NCI-H1092 (cell line): Measurements from ENCODE around the gene BCAS4.
"Not testable (repeated sequence)": the region's sequence is repeated elsewhere in the genome, so short reads cannot be mapped to it uniquely, and the experiment has no call there.

Experiments used
- DNase-seq: peaks from one replicate; lab custom pipeline; 2025; lab: John Stamatoyannopoulos, UW

BCAS4 gene

DNA sequence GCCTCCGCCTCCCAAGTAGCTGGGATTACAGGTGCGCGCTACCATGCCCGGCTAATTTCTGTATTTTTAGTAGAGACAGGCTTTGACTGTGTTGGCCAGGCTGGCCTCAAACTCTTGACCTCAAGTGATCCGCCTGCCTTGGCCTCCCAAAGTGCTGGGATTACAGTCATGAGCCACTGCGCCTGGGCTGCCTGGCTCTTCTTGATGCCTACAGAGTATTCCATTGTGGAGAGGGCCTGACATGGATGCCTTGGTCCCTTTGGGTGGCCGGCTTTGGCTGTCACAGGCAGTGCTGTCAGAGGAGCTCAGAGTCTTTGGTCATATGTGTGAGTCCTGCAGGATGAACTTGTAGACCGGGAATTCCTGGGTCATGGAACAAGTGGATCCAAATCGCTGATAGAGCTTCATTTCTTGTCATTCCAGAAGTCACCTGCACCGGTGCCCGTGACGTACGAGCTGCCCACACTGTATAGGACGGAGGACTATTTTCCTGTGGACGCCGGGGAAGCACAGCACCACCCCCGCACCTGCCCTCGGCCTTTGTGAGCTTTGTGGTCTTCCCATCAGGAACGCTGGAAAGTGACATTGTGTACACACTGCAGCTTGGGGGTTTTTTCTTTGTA, 81.3 kb downstream of the BCAS4 start:
- no peak for DNase-seq

DNA sequence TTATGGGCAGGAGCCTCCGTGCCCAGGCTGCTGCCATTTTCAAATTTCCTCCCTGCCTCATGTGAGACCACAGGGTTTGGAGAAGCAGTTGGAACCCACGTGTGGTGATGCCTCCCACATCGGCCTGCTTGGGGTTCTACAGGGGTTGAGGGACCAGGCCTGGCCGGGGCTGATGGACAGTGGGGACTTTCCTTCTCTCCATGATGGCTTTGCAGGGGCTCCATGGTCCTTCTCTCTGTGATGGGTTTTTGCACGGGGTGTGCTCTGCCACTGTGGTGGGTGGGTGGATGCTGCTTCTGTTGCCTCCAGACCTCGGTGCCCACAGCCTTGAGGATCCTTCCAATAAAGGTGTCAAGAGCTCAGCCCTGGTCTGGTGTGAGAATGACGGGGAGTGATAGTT, 82.0 kb downstream of the BCAS4 start:
- DNase-seq: no peak

DNA sequence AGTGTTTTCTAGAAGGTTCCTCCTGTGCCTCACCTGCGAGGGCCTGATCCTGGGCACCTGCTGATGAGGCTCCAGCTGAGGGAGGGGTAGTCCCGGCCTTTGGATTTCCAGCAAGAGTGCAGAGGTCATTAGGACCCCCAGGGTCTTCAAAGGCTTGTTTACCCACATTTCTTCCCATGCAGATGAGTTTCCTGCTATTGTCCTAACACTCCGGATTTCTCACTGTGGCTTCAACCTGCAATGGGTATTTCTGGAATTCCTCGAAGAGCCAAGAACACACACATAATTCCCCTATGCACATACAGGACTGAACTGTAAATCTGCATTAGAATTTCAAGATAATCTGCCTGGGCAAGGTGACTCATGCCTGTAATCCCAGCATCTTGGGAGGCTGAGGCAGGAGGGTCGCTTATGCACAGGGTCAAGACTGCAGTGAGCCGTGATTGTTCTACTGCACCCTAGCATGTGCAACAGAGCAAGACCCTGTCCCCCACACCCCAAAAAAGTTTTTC, 82.4 kb downstream of the BCAS4 start:
- no peak for DNase-seq

DNA sequence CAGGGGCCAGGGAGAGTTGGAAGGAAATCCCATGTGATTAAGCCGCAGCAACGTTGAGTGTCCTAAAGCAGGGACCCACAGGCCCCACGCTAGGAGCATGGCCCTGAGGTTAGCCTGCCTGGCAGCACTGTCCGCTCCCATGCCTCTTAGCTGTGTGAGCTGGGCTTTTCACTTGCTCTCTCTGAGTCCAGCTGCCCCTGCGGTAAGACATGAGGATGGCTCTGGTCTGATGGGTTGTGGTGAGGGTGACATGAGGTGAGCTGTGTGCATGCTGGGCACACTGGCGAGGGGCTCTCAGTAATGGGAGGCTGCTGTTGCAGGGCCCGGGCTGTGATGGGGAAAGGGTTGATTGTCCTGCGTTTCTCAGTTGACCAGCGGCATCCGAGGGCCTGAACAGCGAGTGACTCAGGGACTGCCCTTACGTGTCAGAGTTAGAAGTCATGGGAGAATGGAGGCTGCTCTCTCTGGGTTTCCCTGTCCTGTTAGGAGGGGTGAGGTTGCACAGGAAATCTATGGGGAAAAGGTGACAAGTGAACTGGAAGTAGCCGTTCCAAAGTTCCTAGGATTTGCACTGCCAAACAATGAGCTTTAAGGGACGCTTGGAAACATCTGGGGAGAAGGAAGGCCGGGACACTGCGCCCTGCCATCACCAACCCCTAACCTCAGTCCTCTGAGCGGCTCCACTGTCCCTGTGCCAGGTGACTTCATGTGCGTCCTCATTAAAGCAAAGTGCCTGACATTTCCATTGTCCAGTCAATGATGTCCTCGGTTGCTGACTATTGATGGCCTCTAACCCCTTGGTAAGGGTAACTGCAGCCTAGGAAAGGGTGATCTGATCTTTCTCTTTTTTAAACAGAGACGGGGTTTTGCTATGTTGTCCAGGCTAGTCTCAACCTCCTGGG, 85.0 kb downstream of the BCAS4 start:
- DNase-seq: no peak

DNA sequence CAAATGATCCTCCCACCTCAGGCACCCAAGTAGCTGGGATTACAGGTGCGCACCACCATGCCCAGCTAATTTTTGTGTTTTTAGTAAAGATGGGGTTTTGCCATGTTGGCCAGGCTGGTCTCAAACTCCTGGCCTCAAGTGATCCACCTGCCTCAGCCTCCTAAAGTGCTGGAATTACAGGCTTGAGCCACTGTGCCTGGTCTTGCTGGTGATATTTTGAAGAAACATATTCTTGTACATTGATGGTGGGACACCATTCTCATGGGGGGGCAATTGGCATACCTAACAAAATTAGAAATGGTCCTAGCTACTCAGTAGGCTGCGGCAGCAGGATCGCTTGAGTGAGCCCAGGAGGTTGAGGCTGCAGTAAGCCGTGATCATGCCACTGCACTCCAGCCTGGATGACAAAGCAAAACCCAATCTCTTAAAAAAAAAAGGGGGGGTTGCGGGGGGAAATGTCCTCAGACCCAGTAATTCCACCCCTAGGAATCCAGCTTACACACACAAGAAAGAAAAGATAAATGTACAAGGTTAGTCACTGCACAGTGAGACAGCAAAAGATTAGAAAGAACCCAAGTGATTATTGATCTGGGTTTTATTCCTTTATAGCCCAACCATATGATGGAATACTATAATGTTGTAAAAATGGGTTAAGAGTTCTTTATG, 87.0 kb downstream of the BCAS4 start:
- not testable (repeated sequence) for DNase-seq

DNA sequence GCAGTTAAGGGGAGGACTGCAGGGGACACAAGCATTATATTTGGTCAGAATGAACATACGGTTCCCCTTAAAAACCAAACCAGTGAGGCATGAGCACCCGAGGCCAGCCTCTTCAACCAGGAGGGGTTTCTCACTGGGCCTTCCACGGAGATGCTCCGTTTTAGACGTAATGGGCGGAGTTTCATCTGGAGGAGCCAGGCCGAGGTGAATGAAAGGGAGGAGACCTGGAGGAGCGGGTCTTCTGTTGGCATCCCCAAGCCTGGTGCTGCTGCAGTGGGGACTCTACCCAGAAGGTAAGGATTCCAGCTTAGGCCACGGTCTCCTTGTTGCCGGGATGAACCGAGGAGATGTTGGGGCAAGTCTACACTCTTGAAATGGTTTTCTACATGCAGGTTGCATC, 89.0 kb downstream of the BCAS4 start:
- no peak for DNase-seq

DNA sequence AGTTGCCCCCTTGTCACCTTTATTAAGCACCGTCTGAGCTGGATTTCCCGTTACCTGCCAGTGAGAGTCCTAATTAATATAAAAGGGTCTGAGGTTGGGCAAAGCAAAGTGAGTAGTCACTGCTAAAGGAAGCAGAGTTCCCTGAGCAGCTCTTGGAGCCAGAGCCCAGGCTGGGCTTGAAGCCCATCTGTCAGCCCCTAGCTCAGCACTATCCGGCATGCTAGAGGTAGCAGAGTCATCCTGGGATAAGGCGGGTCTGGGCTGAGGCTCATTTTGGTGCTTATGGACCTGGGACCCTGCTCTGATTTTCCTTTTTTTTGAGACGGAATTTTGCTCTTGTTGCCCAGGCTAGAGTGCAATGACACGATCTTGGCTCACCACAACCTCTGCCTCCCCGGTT, 90.2 kb downstream of the BCAS4 start:
- no peak for DNase-seq

DNA sequence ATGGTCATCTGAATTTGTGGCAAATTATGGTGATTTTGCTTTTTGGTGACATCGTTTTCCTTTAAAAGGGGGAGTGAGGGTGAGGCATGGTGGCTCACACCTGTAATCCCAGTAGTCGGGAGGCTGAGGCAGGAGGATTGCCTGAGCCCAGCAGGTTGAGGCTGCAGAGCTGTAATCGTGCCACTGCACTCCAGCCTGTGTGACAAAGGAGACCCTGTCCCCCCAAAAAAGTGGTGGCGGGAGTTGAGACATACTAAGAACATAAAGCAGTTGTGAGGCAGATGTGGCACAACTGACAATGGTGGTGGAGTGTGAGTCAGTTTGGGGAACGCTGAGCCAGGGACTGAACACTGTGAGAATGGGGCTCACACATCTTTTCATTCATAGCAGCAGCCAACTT, 90.9 kb downstream of the BCAS4 start:
- no peak for DNase-seq

DNA sequence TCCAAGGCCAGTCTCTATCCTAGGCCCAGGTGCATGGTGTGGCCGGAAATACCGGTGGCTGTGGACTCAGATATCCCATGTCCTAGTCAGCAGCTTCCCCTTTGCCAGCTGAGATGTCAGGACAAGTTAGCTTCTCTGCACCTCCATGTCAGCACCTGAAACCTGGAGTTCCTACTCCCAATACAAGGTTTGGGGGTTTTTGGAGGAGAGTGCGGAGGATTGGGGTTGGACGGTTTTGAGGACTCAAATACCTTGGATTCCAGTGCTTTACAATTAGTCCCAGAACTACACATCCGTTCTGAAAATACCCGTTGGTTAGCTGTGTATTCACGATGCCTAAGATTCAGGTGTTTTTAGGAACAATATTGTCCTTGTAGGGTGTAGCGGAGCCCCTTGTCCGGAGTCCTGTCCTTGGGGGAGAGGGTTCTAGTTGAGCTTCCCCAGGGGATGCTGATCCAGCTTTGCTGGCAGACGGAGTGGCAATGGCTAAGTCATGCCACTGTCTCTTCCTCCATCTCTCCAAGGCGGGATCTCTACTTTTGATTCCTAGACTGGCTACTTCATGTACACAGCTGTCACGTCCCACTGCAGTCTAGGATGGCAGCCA, 91.4 kb downstream of the BCAS4 start:
- DNase-seq: no peak

DNA sequence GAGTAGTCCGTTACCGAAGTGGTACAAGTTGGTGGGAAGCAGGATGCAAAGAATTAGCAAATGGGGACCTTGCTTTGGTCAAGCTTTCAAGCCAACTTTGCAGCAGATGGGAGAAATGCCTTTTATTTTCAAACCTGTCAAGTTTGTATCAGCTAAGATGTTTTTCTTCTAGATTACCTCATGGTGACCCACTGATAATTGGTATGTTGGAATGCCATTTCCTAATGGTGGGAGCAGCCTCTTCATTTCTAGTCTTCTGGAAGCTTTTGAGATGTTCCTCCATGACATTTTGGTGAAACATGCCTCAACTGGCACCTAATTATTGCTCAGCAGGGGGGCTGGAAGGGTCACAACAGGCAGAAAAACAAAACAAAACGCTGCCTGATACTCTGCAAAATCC, 92.7 kb downstream of the BCAS4 start:
- no peak for DNase-seq

DNA sequence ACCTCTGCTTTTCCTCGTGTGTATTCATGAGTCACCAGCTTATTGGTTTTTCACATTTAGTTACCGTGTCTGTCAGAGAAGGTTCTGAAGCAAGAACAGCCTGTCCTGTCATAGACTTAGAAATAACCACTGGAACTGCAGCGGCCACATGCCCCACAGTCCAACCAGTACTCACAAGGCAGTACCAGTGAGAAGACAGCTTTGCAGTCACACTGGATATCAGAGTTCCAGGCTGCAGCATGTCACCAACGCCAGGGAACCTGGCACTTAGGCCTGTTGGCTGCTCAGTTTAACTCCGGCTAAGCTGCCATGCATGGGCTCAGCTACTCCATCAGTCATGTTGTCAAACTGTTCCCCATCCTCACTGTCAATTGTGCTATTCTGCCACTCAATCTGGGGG, 96.3 kb downstream of the BCAS4 start:
- no peak for DNase-seq

DNA sequence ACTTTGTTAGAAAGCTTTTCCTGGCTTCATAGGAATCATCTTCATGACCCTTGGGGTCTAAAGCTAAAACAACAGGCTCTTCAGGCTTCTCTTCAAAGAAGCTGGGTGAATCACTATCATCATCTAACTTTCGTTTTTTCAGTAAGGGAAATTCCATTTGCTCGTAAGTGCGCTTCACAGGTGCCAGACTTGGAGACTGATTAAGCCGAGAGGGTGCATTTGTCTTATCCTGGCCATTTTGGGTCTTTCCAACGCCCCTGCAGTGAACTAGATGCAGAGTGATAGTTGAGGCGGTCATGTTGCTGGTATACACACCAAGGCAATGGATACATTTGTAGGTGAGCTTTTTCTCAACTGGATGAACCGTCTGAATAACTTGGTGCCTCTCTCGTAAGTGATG, 97.5 kb downstream of the BCAS4 start:
- no peak for DNase-seq

DNA sequence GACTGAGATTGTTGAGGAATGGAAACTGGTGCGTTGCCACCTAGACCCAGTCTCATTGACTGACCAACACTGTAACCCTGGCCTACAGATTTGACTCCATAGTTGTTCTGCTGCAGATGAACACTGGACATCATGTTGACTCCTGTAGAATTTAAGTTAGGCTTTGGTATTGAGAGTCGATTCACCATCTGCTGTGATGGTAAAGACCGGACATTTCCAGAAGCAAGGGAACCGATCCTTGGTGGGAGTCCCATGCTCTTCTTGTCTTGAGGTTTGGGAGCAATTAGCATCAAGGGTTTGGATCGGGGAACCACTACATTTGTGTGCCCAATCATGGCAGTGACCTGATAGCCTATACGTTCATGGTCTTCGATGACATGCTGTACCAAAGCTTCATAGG, 98.8 kb downstream of the BCAS4 start:
- no peak for DNase-seq

DNA sequence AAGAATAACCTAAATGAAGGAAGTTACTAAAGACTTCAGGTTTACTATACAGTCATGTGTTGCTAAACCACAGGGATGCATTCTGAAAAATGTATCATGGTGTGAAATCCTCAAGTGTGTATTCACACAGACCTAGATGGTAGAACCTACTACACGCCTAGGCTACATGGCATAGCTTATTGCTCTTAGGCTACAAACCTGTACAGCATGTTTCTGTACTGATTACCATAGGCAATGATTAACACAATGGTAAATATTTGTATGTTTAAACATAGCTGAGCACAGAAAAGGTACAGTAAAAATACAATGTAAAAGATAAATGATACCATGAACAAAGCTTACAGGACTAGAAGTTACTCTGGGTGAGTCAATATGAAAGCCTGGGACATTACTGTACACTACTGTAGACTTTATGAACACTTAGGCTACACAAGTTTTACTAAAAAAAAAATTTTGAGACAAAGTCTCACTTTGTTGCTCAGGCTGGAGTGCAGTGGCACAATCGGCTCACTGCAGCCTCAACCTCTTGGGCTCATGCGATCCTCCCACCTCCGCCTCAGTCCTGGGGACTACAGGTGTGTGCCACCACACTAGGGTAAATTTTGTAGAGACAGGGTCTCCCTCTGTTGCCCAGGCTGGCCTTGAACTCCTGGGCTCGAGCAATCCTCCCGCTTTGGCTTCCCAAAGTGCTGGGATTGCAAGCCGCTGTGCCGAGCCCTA, 100.4 kb downstream of the BCAS4 start:
- DNase-seq: no peak

DNA sequence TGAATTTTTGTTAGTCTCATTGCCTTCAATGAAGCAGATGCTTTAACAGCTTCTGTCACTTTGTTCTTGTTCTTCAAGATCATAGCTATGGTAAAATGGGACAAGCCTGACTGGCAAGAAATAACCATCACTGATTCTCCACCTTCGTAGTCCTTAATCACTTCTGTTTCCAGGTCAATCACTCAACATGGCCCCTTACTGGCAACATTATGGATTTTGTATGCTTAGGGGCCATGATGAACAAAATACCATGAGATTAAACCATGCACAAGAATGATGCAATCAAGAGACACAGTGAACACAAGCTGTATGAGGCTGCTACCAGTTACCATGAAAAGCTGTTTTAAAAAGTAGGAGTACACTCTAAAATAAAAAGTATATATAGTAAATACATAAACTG, 103.6 kb downstream of the BCAS4 start:
- DNase-seq: no peak

DNA sequence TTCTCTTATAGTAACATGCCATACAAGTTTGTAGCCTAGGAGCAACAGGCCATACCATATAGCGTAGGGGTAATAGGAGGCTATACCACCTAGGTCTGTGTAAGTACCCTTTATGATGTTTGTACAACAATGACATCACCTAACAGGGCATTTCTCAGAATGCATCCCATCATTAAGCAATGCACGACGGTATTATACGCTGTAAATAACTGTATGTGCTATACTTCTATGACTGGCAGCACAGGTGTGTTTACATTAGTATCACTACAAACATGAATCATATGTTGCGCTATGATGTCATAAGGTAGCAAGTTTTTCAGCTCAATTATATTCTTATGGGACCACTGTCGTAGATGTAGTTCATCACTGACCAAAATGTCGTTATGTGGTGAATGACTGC, 105.4 kb downstream of the BCAS4 start:
- DNase-seq: no peak

DNA sequence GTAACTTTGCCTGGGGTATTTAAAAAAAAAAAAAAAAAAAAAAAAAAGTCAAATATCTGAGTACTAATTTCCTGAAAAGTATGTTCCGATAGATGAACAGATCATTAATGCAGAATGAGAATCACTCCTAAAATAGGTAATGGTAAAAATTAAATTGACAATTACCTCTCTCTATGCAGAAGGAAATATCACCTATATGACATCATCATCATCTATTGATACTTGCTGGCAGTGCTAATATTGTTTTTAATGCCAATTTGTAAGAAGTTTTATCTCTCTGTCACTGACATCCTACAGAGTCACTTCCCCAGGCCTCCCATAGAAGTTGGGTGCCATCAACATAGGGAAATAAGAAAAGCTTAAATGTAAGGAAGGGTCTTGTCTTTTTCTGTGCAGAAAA, 106.4 kb downstream of the BCAS4 start:
- no peak for DNase-seq

DNA sequence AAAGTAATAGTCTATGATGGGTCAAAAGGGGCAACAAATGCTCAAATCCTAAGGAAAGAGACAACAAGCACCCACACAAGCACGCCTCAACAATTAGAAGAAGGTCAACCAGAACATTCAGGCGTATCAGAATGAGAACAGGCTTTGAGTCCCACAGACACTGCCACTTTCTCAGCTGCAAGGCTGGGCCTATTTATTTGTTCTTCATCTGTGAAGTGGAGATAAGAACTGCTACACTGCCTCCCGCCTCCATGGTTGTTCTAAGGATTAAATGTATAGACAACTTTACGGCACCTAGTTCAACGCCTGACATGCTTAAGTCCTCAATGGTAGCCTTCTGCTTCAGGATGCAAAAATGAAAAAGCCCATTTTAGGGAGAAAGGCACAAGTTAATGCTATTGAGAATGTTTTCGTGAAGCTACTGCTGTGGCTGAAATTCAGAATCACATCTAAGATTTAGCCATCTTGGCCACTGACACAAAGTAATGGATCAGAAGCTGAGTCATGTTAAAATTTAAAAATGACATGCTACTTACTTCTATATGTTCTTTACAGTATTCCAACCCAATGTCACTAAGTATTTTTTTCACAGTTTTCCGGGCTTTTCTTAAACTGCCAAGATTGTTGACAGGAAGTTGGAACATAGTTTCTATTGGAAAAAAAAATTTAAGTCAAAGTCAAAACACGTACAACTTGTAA, 108.6 kb downstream of the BCAS4 start:
- no peak for DNase-seq

DNA sequence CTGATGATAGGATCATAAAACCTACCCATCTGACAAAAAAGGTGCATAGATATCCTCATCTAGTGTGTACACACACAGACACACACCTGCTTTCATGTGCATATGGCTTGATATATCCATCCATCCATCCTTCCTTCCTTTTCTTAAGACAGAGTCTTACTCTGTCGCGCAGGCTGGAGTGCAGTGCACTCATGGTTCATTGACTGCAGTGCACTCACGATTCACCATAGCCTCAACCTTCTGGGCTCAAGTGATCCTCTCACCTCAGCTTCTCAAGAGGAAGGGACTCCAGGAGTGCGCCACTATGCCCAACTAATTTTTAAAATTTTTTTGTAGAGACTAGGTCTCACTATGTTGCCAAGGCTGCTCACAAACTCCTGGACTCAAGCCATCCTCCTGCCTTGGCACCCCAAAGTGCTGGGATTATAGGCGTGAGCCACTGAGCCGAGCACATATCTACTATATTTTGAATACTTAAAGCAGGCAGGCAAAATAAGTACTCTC, 109.3 kb downstream of the BCAS4 start:
- no peak for DNase-seq

DNA sequence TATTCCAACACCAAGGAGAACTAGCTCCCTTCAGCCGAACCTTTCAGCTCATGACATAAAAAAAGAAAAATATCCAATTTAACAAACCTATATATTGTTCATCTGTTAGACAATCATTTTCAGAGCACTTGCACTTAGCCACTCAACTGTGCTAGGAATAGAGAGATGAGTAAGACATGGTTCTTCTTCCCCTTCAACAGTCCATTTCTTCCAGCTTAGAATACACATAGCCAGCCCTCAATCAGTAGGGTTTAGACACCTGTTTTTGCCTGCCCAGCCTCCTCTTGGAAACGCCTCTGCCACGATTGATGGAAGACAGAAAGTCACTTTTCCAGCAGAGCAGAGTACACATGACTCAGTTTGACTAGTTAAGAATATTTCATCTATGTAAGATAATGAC, 114.6 kb downstream of the BCAS4 start:
- DNase-seq: no peak

DNA sequence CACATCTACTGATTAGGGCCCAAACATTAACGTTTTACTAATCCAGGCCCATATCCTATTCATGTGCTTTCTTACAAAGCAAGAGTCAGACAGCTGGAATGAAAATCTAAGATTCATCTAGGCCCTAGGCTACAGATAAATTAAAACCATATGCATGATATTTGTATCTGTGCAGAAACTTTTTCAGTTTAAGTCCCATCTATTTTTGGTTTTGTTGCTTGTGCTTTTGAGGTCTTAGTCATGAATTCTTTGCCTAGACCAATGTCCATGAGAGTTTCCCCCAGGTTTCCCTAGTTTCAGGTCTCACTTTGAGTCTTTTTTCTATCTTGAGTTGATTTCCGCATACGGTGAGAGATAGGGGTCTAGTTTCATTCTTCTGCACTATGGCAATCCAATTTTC, 116.2 kb downstream of the BCAS4 start:
- DNase-seq: no peak
